GM19452 (cell line): ENCODE measurements around the gene ZNF398.

Experiments
- ATAC-seq: cut with Tn5 transposase; IDR thresholded peaks from one replicate; pipeline ENCODE4 v1.9.1; 2021; ENCODE audit not compliant: unreplicated experiment

Gene ZNF398

GRCh38 chr7:149195180-149196150 is 48.2 kb downstream of the ZNF398 start, which contains the start of gene ZNF282:
TSS of gene ZNF282 (plus strand) at chr7:149195546. CDS start at chr7:149195590, 44 bp downstream.
- peak; percentile 88 for ATAC-seq

GRCh38 chr7:149196151-149196704 is 49.0 kb downstream of the ZNF398 start:
- peak; percentile 3 for ATAC-seq

- ATAC-seq = no peak
Observed at GRCh38 chr7:149196705-149197171, 49.5 kb downstream of the ZNF398 start.

DNA sequence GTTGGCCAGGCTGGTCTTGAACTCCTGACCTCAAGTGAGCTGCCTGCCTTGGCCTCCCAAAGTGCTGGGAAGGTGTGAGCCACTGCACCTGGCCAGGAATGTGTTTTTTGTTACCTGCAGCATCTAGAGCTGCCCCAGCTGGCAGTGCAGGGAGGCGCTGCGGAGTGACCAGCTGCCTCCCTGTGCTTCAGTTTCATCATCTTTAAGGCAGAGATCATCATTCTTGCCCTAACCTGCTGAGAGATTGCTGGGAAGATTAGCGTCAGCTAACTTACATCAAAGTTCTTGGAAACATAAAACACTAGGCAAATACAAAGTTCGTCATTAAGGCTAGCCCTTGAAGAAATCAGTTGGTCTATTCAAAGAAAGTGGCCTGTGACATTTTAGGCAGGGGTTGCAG is 50.4 kb downstream of the ZNF398 start:
- ATAC-seq = no peak

DNA sequence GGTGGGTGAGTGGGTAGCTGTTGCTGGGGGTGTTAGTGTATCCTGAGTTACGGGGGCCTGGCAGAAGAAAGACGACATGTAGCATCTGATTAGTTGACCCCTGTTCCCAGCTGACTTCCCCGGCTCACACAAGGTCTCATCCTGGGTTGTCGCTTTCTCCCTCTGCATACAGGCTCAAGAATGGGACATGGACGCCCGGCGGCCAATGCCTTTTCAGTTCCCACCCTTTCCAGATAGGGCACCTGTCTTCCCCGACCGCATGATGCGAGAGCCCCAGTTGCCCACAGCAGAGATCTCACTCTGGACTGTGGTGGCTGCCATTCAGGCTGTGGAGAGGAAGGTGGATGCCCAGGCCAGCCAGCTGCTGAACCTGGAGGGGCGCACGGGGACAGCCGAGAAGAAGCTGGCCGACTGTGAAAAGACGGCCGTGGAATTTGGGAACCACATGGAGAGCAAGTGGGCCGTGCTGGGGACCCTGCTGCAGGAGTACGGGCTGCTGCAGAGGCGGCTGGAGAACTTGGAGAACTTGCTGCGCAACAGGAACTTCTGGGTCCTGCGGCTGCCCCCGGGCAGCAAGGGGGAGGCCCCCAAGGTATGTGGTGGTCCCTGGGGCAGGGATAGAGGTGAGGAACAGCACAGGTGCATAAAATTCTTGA is 51.0 kb downstream of the ZNF398 start:
- ATAC-seq = no peak

DNA sequence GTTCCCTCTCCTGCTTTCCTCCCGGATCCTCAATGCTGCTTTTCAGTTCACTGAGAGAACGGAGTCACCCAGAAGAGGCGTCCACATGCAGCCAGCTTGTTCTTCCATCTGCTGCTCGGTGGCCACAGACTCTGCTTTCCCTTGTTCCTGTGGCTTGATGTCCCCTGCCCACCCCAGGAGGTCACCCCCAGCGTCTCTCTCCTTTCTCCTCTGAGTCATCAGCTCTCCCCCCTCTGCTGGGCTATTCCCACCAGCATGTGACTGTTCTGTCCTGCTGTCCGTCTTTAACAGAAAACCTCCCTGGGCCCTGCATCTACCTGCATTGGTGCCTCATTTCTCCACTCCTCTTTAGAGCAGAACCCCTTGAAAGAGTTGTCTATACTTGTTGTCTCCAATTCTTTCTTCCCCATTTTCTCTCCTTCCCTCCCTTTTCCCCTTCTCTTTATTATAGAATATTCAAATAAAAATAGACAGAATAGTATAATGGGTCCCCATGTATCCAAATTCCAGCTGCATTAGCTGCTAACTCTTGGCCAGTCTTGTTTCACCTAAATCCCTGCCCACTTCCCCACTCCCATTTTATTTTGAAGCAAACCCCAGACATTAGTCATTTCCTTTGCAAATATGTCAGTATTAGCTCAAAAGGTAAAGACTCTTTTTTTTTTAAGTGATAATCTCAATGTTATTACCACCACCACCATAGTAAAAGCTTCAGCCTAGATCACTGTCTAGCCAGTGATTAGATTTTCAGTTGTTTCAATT is 52.2 kb downstream of the ZNF398 start:
- no peak for ATAC-seq

DNA sequence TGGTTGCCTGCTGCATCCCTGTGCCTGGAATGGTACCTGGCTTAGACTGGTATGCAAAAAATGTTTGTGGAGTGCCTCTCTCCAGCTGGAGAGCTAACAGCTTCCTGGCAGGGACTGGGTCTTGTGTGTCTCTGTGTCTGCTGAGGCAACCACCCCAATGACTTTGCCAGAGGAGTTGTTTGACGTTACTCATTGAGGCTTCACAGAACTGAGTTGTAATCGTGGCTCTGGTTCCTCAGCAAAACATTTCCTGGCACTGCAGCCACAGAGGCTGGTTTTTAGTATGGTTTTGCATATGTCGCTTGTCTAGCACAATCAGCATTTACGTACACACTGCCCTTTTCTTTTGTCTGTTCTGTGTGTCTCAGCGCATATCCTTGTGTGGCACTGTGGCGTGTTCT is 55.6 kb downstream of the ZNF398 start:
- ATAC-seq = no peak

DNA sequence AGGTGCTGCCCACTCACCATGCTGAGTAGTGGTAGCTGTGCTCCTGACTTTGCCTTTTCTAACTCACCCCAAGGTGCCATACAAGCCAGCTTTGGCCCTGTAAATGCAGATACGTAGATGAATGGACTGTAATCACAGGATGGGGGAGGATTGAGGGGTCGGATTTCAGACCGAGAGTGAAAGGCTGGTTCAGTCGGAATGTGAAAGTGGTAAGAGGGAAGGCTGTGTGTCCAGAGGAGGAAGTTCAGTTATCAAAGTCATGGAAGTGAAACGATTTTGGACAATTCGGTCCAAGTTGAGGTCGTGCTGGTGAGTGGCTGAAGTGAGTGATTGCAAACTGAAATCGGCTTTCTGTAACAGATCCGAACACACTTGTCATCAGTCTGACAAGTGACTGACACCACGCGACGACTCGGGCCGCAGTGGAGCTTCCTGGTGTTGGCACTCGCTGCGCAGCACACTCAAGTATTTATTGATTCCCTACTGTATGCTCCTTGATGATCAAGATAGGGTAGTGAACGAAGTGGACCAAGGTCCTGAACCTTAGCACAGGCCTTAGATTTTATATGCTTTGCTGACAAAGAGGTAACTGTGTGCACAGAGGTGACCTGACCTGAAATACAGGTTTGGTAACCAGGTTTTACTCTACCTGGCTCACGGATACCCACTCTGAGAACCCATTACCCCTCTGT is 58.6 kb downstream of the ZNF398 start:
- no peak for ATAC-seq

GRCh38 chr7:149207324-149208035 is 60.2 kb downstream of the ZNF398 start:
- ATAC-seq = no peak

DNA sequence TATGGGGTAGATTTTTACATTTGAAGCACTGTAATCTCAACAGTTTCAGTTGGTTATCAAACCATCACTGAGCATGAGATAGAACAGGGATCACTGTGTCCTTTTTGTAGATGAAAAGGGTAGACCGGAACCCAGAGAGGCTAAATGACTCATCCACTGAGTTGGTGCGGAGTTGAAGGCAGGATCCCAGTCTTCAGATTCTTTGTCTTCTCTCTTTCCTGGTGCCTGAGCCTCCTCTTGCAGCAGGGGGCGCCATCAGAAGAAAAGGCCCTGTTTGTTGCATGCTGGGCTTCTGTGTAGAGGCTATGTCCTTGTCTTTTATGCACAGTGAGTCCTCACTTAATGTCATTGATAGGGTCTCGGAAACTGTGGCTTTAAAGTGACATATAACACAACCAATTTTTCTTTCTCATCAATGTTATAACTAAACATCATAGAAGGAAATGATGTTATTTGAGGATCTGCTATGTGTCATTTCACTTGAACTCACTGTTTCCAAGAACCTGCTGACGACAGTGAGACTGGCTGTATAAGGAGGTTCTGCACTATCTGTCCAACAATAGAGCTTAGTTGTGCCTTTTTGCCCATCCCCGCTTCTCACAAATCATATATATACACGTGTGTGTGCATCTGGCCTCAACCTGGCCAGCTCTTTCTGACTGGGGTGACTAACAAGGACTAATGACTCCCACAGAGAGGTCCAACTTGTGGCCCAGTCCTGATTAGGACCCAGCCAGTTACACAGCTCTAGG is 62.4 kb downstream of the ZNF398 start:
- no peak for ATAC-seq

- ATAC-seq = no peak
Observed at GRCh38 chr7:149210551-149210950, 63.3 kb downstream of the ZNF398 start.

- ATAC-seq = no peak
Observed at GRCh38 chr7:149214020-149214720, 66.9 kb downstream of the ZNF398 start.

GRCh38 chr7:149216402-149216801 is 69.1 kb downstream of the ZNF398 start:
- ATAC-seq = no peak

GRCh38 chr7:149217570-149217969 is 70.3 kb downstream of the ZNF398 start:
- no peak for ATAC-seq

GRCh38 chr7:149218469-149219420 is 71.5 kb downstream of the ZNF398 start:
- no peak for ATAC-seq

GRCh38 chr7:149220534-149220933 is 73.3 kb downstream of the ZNF398 start:
- ATAC-seq = no peak

DNA sequence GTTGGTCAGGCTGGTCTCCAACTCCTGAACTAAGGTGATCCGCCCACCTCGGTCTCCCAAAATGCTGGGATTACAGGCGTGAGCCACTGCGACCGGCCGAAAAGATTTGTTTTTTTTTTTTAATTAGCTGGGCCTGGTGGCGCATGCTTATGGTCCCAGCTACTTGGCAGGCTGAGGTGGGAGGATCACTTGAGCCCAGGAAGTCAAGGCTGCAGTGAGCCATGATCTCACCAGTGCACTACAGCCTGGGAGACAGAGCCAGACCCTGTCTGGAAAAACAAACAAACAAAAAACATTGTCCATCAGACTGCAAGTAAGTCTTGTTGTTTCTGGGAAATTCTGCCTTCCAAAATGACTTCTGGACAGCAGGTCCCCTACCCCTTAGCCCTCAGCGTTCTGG is 75.9 kb downstream of the ZNF398 start:
- ATAC-seq = no peak
